Activated gamma-delta T cell treated with anti-CD3 and anti-CD28 coated beads, Interleukin-2, amount 50 U/mL, for 16 hours (primary cell): ENCODE results near the gene PRKAR1B.

Experiments used
- DNase-seq: peaks from one replicate; pipeline ENCODE4 v3.0.0-alpha.2; 2020; ENCODE audit warnings: low read depth

PRKAR1B gene

GRCh38 chr7:518630-519483 is 208.2 kb downstream of the PRKAR1B start:
- no peak for DNase-seq

- no peak for DNase-seq
These were observed 209.1 kb downstream of the PRKAR1B start for GRCh38 chr7:517774-518629.

DNA sequence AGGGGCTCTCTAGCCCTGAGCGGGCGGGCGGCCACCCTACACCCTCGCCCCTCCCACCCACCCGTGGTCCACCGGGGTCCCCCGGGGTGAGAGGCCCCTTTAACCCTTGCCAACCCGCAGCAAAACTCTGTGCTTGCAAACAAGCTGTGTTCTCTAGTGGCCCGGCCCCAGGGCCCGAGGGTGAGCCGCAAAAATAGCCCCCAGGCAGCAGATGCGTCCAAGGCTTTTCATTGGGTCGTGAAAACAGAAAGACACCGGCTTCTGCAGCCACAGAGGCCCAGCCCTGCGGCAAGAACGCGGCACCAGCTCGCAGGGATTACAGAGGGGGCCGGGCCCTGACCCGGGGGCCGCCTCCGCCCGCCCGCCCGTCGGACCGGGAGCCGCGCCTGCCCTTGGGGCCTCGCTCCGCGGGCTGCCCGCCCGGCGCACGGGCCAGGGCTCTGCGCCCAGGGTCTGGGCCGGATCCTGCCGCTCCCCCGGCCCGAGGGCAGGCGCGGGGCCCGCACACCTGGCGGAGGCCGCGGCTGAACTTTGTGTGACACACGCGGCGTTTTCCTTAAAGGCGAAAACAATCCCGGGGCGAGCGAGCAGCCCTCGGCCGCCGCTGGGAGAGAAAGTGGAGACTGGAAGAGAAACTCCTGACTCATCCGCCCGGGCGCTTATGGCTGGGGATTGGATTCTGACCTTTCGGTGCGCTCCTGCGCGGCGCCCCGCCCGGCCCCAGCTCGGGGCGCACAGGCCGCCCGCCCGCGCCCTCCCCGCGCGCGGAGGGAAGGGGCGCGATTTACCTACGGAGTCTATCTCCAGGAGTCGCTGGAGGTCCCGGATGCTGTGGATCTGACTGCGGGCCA is 210.2 kb downstream of the PRKAR1B start:
- DNase-seq = no peak

DNA sequence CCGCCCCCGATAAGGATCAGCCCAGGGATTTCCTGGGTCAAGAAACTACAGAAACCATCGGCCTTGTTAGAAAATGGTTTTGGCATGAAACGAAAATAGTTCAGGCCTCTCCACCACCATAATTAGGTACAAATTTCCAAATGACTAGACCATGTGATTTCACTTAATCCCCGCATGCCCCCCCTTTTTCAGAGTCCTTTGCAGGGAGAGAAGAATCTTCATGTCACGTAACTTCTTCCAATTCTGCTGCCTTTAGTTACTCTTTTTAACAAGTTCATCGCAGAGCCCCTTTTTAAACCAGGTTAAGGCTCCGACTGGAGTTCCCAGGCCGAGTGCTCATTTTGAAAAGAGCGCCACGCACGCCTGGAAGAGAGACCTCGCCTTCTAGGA is 210.9 kb downstream of the PRKAR1B start:
- no peak for DNase-seq

- DNase-seq = no peak
These were observed 211.5 kb downstream of the PRKAR1B start for GRCh38 chr7:515628-516027.

- no peak for DNase-seq
These were observed 212.2 kb downstream of the PRKAR1B start for GRCh38 chr7:514651-515598.

DNA sequence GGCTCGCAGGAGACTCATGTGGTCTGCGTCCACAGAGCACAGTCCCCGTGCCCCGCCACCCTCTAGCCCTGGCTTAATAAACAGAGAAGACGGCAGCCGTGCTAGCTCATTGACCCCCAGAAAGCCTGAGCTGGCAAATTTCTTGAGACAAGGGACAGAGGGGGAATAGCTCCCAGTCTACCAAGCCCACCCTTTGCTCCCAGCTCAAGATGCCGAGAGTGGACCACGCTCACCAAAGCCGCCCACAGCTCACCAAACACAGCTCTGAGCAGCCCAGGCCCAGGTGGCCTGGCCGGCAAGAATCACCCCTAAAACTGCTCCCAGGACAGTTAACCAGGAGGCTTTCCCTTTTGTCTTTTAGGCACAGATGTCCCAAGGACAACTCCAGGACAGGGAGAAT is 212.8 kb downstream of the PRKAR1B start:
- DNase-seq = no peak

DNA sequence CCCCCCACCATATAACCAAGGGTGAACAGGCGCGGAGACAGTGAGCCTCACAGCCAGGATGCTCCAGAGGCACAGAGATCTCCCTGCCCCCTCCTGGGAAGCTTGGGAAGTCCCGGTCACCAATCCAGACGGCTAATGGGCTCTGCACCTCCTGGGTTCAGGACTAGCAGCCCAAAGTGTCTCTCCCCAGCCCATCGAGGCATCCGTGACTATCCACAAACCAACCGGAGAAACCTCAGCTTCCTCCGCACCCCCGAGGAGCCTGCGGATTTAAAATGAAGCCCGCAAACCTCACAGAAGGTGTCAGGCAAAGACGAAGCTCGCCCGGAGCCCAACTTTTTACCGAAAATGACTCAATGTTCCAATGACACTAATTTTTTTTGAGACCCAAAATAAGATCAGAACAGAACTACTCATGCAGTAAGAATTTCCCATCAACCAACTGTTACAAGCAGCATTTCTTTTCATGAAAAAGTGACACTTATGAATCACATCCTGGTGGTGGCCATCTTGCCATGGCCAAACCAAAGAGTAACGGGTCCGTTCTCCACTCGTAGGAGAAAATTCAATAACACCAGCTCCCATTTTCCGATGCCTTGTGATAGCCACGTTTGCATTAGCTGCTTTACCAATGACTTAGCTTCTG is 213.4 kb downstream of the PRKAR1B start:
- no peak for DNase-seq

DNA sequence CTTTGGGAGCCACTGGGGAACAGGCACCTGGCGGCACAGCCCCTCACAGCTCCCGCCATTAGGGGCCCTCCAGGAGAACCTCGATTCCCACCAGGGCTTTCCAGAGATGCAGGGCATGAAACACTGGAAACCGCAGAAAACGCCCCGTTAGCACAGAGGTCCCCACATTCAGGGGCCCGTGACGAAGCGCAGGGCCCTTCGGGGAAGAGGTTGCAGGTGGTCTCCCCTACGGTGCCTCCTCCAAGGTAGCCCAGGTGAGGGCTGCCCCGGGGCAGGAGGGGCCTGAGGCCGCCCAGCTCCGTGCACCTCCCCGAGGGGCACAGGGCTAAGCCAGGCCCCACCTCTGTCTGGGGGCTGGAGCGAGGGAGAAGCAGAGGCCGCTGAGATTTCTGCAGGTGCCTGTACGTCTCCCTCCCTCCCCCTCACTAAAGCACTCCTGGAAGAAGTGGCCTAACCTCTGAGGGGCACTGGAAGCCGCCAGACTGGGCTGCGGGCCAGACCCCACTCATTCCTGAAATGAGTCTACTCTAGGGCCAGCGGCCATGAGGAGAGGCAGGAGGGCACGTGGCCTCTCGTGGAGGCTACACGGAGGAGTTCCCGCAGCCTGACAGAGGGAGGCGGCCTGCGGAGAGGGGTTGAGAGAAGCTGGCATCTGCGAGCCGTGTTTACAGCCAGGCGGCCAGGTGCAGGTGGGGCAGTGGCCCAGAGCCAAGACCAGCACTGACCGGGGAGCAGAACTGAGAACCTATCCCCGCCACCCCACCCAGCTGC is 214.4 kb downstream of the PRKAR1B start:
- no peak for DNase-seq

GRCh38 chr7:512146-512510 is 215.0 kb downstream of the PRKAR1B start:
- DNase-seq = no peak

- DNase-seq = no peak
These were observed 215.5 kb downstream of the PRKAR1B start for GRCh38 chr7:511476-512145.

DNA sequence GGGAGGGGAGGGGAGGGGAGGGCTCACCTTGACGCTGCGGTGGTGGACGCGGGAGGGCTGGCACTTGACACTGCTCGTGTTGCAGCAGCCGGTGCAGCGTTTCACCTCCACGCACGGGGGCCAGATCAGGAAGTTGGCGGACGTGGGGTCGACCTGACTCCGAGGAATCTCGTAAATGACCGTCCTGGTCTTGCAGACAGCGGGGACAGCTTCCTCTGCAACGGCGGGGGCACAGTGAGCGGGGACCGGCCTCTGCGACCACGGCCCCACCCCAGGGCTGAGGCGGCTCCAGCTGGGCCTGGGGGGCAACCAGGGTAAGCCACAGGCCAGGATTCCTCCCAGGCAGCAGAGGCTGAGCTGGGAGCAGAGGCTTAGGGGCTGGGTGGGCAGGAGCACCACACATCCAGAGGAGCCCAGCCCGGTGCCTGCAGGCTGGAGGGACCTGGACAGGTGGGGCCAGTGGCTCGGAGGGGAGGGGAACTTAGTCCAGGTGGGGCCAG is 216.2 kb downstream of the PRKAR1B start:
- DNase-seq = no peak

GRCh38 chr7:510131-510481 is 217.0 kb downstream of the PRKAR1B start:
- DNase-seq = no peak

DNA sequence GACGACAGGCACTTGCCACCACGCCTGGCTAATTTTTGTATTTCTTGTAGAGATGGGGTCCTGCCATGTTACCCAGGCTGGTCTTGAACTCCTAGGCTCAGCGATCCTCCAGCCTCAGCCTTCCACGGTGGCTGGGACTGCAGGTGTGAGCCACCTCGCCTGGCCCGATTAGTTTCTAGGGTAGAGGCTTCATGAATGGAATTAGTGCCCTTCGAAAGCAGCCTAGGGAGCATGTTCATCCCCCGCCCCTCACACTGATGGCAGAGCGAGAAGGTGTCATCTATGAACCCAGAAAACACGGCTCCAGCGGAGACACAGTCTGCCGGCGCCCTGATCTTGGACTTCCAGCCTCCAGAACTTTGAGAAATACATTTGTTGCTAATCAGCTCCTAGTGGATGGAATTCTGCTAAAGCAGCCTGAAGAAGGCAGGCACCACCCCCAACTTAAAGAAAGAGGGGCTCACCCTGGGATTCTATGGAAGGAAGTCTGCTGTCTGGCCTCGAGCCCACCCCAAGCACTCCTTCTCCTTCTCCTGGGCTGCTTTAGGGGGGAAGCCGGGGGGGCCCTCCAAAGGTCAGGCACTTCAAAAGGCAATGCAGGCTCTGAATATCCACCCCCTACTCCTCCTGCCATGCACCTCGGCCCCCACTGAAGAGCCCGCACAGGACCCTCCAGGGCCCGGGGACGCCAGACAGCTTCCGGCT is 217.5 kb downstream of the PRKAR1B start:
- no peak for DNase-seq

DNA sequence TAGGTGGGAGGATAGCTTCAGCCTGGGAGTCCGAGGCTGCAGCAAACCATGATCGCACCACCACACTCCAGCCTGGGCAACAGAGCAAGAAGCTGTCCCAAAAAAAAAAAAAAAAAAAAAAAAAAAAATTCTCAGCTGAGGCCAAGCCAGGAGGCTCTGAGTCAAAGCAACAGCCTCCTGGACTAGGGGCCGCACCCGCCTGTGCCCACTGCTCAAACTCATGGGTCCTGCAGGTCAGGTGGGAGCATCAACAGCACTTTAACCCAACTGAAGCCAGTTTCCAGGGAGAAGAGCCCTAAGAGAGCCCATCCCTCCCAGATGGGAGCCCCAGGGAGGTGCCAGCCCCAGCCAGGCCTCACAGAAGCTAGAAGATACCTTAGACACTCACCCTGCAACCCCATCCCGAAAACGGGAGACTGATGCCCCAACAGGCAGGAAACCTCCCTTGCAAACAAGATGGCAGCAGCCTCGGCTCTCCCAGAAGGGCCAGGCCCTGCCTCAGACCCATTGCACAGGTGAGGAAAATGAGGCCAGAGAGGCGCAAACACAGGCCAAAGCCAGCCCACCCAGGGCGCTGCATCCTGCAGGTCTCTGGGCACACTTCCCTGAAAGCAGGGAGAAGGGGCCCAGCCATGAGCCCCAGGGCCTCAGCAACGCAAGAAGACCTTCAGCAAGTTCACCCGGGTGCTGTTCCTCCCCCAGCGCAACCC is 218.5 kb downstream of the PRKAR1B start:
- no peak for DNase-seq

DNA sequence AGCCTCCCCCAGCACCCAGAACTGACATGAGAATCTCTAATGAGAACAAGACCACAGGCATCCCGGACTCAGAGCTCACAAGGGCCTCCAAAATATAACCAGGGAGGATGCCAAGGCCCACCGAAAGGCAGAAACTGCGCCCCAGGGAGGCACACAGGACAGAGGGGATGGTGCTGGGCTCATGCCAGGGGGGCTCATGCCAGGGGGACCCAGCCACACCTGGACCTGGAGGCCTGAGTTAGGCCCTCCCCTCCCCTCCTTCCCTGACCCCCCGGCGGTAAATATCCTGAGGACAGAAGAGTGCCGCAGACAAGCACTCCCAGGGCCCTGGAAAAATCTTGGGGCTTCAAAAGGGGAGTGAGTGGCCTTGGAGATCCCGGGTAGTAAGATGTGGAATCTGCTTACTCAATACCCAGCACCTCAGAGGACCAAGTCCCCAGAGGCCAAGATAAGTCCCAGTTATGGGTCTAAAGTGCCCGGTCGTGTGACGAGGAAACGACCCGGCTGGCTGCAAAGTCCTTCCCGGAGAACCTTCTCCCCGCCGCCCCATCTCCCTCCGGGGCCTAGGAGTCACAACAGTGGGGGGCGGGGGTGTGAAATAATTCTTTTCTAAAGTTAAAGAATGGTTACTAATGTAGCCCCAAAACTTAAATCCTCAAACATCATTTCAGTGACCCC is 219.3 kb downstream of the PRKAR1B start:
- no peak for DNase-seq

DNA sequence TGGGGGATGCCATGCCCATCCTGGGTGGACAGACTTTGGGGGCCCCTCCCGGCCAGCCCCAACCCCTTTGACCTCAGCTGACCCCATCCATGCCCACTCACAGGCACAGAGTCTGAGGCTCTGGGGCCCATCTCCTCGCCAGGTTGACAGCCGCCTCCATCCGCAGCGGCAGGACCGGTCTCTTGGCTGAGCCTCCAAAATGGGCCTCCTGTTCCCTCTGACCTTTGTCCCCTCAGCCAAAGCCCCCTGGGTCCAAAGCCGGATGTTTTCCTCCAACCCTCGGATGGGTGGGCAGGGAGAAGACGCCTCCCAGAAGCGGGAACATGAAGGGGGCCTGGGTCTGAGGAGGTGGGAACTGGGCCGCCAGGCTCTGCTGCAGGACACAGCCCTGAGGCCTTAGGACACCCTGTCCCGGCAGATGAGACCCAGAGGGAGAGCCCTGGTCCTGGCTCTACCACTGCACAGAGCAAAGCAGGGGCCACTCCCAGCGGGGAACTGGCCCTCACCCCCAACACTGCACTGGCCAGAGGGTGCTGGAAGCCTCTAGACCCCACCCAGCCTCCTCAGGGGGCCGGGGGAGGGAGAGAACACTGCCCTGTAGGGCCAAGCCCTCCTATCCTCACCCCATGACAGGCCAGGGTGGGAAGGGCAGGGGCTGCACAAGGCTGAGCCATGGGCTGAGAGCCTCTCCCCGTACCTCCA is 220.0 kb downstream of the PRKAR1B start:
- no peak for DNase-seq
